ENCODE measurements around the gene XPNPEP2.

Gene XPNPEP2

GRCh38 chrX:129701624-129702069, 37.1 kb upstream of the XPNPEP2 start:
- no peaks in the 10 kb centered on the region for H3K27me3 ChIP-seq (ENCODE audit: control insufficient read depth, insufficient read depth, low read length)
- H3K36me3 ChIP-seq (ENCODE audit: control insufficient read depth, low read depth, low read length): no peaks in the 10 kb centered on the region
- H3K4me3 ChIP-seq (ENCODE audit: low read length): no peak overlapping the region
- H3K4me1 ChIP-seq (ENCODE audit: control insufficient read depth, low read depth, low read length): peaks cover 5% of the 10 kb centered on the region
- H3K9ac ChIP-seq (ENCODE audit: low read length): no peak overlapping the region
- H3K27ac ChIP-seq (ENCODE audit: low read length): no peak overlapping the region
- H3K9me3 ChIP-seq (ENCODE audit: control insufficient read depth, low read depth, low read length): peaks cover 15% of the 10 kb centered on the region

- no peak overlapping the region for H3K4me3 ChIP-seq (ENCODE audit: low read length)
- H3K4me1 ChIP-seq (ENCODE audit: control insufficient read depth, low read depth, low read length): no peaks in the 10 kb centered on the region
- H3K27ac ChIP-seq (ENCODE audit: low read length): no peak overlapping the region
- H3K36me3 ChIP-seq (ENCODE audit: control insufficient read depth, low read depth, low read length): no peaks in the 10 kb centered on the region
- H3K9me3 ChIP-seq (ENCODE audit: control insufficient read depth, low read depth, low read length): peaks cover 27% of the 10 kb centered on the region
- no peaks in the 10 kb centered on the region for H3K27me3 ChIP-seq (ENCODE audit: control insufficient read depth, insufficient read depth, low read length)
- H3K9ac ChIP-seq (ENCODE audit: low read length): no peak overlapping the region
Measured at GRCh38 chrX:129704491-129704890, 34.3 kb upstream of the XPNPEP2 start.

- Histone ChIP-seq H3K27ac (ENCODE audit: low read length) (no peak overlapping the region), H3K4me1 (ENCODE audit: control insufficient read depth, low read depth, low read length) (no peaks in the 10 kb centered on the region), H3K9ac (ENCODE audit: low read length) (no peak overlapping the region), H3K9me3 (ENCODE audit: control insufficient read depth, low read depth, low read length) (peaks cover 27% of the 10 kb centered on the region), H3K36me3 (ENCODE audit: control insufficient read depth, low read depth, low read length) (no peaks in the 10 kb centered on the region), H3K27me3 (ENCODE audit: control insufficient read depth, insufficient read depth, low read length) (no peaks in the 10 kb centered on the region), H3K4me3 (ENCODE audit: low read length) (no peak overlapping the region)
Measured at GRCh38 chrX:129705377-129705925, 33.3 kb upstream of the XPNPEP2 start.

GRCh38 chrX:129705988-129706387, 32.8 kb upstream of the XPNPEP2 start:
- Histone ChIP-seq H3K9me3 (ENCODE audit: control insufficient read depth, low read depth, low read length) (peaks cover 27% of the 10 kb centered on the region), H3K9ac (ENCODE audit: low read length) (no peak overlapping the region), H3K27ac (ENCODE audit: low read length) (no peak overlapping the region), H3K27me3 (ENCODE audit: control insufficient read depth, insufficient read depth, low read length) (no peaks in the 10 kb centered on the region), H3K36me3 (ENCODE audit: control insufficient read depth, low read depth, low read length) (no peaks in the 10 kb centered on the region), H3K4me3 (ENCODE audit: low read length) (no peak overlapping the region), H3K4me1 (ENCODE audit: control insufficient read depth, low read depth, low read length) (no peaks in the 10 kb centered on the region)

- no peak overlapping the region for H3K27ac ChIP-seq (ENCODE audit: low read length)
Measured at GRCh38 chrX:129706400-129707072, 32.2 kb upstream of the XPNPEP2 start.

GRCh38 chrX:129714581-129714980, 24.2 kb upstream of the XPNPEP2 start:
- Histone ChIP-seq H3K9ac (ENCODE audit: low read length) (no peak overlapping the region), H3K36me3 (ENCODE audit: control insufficient read depth, low read depth, low read length) (no peaks in the 10 kb centered on the region), H3K4me3 (ENCODE audit: low read length) (no peak overlapping the region), H3K4me1 (ENCODE audit: control insufficient read depth, low read depth, low read length) (peaks cover 5% of the 10 kb centered on the region), H3K9me3 (ENCODE audit: control insufficient read depth, low read depth, low read length) (peaks cover 5% of the 10 kb centered on the region), H3K27me3 (ENCODE audit: control insufficient read depth, insufficient read depth, low read length) (no peaks in the 10 kb centered on the region), H3K27ac (ENCODE audit: low read length) (no peak overlapping the region)

More at GRCh38 chrX:129706400-129707072, 32.2 kb upstream of the XPNPEP2 start:
- Histone ChIP-seq H3K9me3 (ENCODE audit: control insufficient read depth, low read depth, low read length) (peaks cover 27% of the 10 kb centered on the region), H3K4me1 (ENCODE audit: control insufficient read depth, low read depth, low read length) (no peaks in the 10 kb centered on the region), H3K9ac (ENCODE audit: low read length) (no peak overlapping the region), H3K4me3 (ENCODE audit: low read length) (no peak overlapping the region), H3K36me3 (ENCODE audit: control insufficient read depth, low read depth, low read length) (no peaks in the 10 kb centered on the region), H3K27me3 (ENCODE audit: control insufficient read depth, insufficient read depth, low read length) (no peaks in the 10 kb centered on the region)

- H3K4me3 ChIP-seq (ENCODE audit: low read length): no peak overlapping the region
- H3K27ac ChIP-seq (ENCODE audit: low read length): no peak overlapping the region
- H3K9me3 ChIP-seq (ENCODE audit: control insufficient read depth, low read depth, low read length): peaks cover 5% of the 10 kb centered on the region
- H3K4me1 ChIP-seq (ENCODE audit: control insufficient read depth, low read depth, low read length): peaks cover 5% of the 10 kb centered on the region
- H3K36me3 ChIP-seq (ENCODE audit: control insufficient read depth, low read depth, low read length): no peaks in the 10 kb centered on the region
- H3K9ac ChIP-seq (ENCODE audit: low read length): no peak overlapping the region
- no peaks in the 10 kb centered on the region for H3K27me3 ChIP-seq (ENCODE audit: control insufficient read depth, insufficient read depth, low read length)
Measured at GRCh38 chrX:129716507-129716906, 22.3 kb upstream of the XPNPEP2 start.

GRCh38 chrX:129717892-129718291, 20.9 kb upstream of the XPNPEP2 start:
- H3K9ac ChIP-seq (ENCODE audit: low read length): no peak overlapping the region
- H3K27me3 ChIP-seq (ENCODE audit: control insufficient read depth, insufficient read depth, low read length): no peaks in the 10 kb centered on the region
- H3K36me3 ChIP-seq (ENCODE audit: control insufficient read depth, low read depth, low read length): no peaks in the 10 kb centered on the region
- H3K4me1 ChIP-seq (ENCODE audit: control insufficient read depth, low read depth, low read length): peaks cover 5% of the 10 kb centered on the region
- H3K4me3 ChIP-seq (ENCODE audit: low read length): no peak overlapping the region
- no peak overlapping the region for H3K27ac ChIP-seq (ENCODE audit: low read length)
- peaks cover 5% of the 10 kb centered on the region for H3K9me3 ChIP-seq (ENCODE audit: control insufficient read depth, low read depth, low read length)

- no peaks in the 10 kb centered on the region for H3K36me3 ChIP-seq (ENCODE audit: control insufficient read depth, low read depth, low read length)
- H3K9me3 ChIP-seq (ENCODE audit: control insufficient read depth, low read depth, low read length): peaks cover 4% of the 10 kb centered on the region
- no peaks in the 10 kb centered on the region for H3K27me3 ChIP-seq (ENCODE audit: control insufficient read depth, insufficient read depth, low read length)
- H3K9ac ChIP-seq (ENCODE audit: low read length): no peak overlapping the region
- peaks cover 5% of the 10 kb centered on the region for H3K4me1 ChIP-seq (ENCODE audit: control insufficient read depth, low read depth, low read length)
- H3K27ac ChIP-seq (ENCODE audit: low read length): no peak overlapping the region
- no peak overlapping the region for H3K4me3 ChIP-seq (ENCODE audit: low read length)
Measured at GRCh38 chrX:129718676-129719075, 20.1 kb upstream of the XPNPEP2 start.

GRCh38 chrX:129719268-129719667, 19.5 kb upstream of the XPNPEP2 start:
- Histone ChIP-seq H3K4me3 (ENCODE audit: low read length) (no peak overlapping the region), H3K9me3 (ENCODE audit: control insufficient read depth, low read depth, low read length) (no peaks in the 10 kb centered on the region), H3K9ac (ENCODE audit: low read length) (no peak overlapping the region), H3K27ac (ENCODE audit: low read length) (no peak overlapping the region), H3K27me3 (ENCODE audit: control insufficient read depth, insufficient read depth, low read length) (no peaks in the 10 kb centered on the region), H3K4me1 (ENCODE audit: control insufficient read depth, low read depth, low read length) (peaks cover 5% of the 10 kb centered on the region), H3K36me3 (ENCODE audit: control insufficient read depth, low read depth, low read length) (no peaks in the 10 kb centered on the region)

GRCh38 chrX:129719931-129720530, 18.7 kb upstream of the XPNPEP2 start:
- H3K27ac ChIP-seq (ENCODE audit: low read length): no peak overlapping the region
- peaks cover 5% of the 10 kb centered on the region for H3K4me1 ChIP-seq (ENCODE audit: control insufficient read depth, low read depth, low read length)
- no peak overlapping the region for H3K9ac ChIP-seq (ENCODE audit: low read length)
- H3K27me3 ChIP-seq (ENCODE audit: control insufficient read depth, insufficient read depth, low read length): no peaks in the 10 kb centered on the region
- H3K9me3 ChIP-seq (ENCODE audit: control insufficient read depth, low read depth, low read length): peaks cover 5% of the 10 kb centered on the region
- no peak overlapping the region for H3K4me3 ChIP-seq (ENCODE audit: low read length)
- no peaks in the 10 kb centered on the region for H3K36me3 ChIP-seq (ENCODE audit: control insufficient read depth, low read depth, low read length)

GRCh38 chrX:129720741-129721140, 18.0 kb upstream of the XPNPEP2 start:
- no peak overlapping the region for H3K4me3 ChIP-seq (ENCODE audit: low read length)
- no peak overlapping the region for H3K27ac ChIP-seq (ENCODE audit: low read length)
- H3K27me3 ChIP-seq (ENCODE audit: control insufficient read depth, insufficient read depth, low read length): no peaks in the 10 kb centered on the region
- H3K9me3 ChIP-seq (ENCODE audit: control insufficient read depth, low read depth, low read length): peaks cover 8% of the 10 kb centered on the region
- peaks cover 5% of the 10 kb centered on the region for H3K4me1 ChIP-seq (ENCODE audit: control insufficient read depth, low read depth, low read length)
- H3K36me3 ChIP-seq (ENCODE audit: control insufficient read depth, low read depth, low read length): no peaks in the 10 kb centered on the region
- no peak overlapping the region for H3K9ac ChIP-seq (ENCODE audit: low read length)
